GM19035 (cell line): ENCODE data around the gene THOC7.
A peak's percentile ranks its signal among the peaks of the same experiment; 100 is the strongest.

Source experiments
- ATAC-seq: cut with Tn5 transposase; IDR thresholded peaks from one replicate; pipeline ENCODE4 v1.9.1; 2021; ENCODE audit not compliant: unreplicated experiment

Gene THOC7

GRCh38 chr3:63863150-63864007 lies at the start of gene THOC7, which contains the start of gene ATXN7:
TSS of gene THOC7 (minus strand) at chr3:63863805. CDS start at chr3:63863790, 15 bp downstream.
TSS of gene ATXN7 (plus strand) at chr3:63863867. CDS start at chr3:63912599, 48,732 bp downstream.
- ATAC-seq, result peak; percentile 75

- ATAC-seq, result peak; percentile 14
These were observed 49.4 kb upstream of the THOC7 start for GRCh38 chr3:63912768-63913588.

GRCh38 chr3:63911873-63912767 lies 48.5 kb upstream of the THOC7 start, which contains the start of gene SCAANT1:
TSS of gene SCAANT1 (minus strand) at chr3:63912383.
- ATAC-seq, result peak; percentile 74

- ATAC-seq, result no peak
These were observed 47.9 kb upstream of the THOC7 start for GRCh38 chr3:63911509-63911872.

GRCh38 chr3:63910891-63911290 lies 47.3 kb upstream of the THOC7 start:
- no peak for ATAC-seq

GRCh38 chr3:63910001-63910400 lies 46.4 kb upstream of the THOC7 start:
- ATAC-seq, result no peak

GRCh38 chr3:63909431-63909830 lies 45.8 kb upstream of the THOC7 start:
- ATAC-seq, result no peak

GRCh38 chr3:63908776-63909175 lies 45.2 kb upstream of the THOC7 start:
- no peak for ATAC-seq

GRCh38 chr3:63908081-63908736 lies 44.6 kb upstream of the THOC7 start:
- no peak for ATAC-seq

- no peak for ATAC-seq
These were observed 42.4 kb upstream of the THOC7 start for GRCh38 chr3:63905731-63906620.

- ATAC-seq, result no peak
These were observed 36.9 kb upstream of the THOC7 start for GRCh38 chr3:63900459-63900858.

GRCh38 chr3:63900010-63900409 lies 36.4 kb upstream of the THOC7 start:
- no peak for ATAC-seq

GRCh38 chr3:63896332-63897030 lies 32.9 kb upstream of the THOC7 start:
- peak; percentile 71 for ATAC-seq

GRCh38 chr3:63895422-63896189 lies 32.0 kb upstream of the THOC7 start:
- ATAC-seq, result no peak

- ATAC-seq, result no peak
These were observed 29.3 kb upstream of the THOC7 start for GRCh38 chr3:63892773-63893352.

GRCh38 chr3:63891518-63891917 lies 27.9 kb upstream of the THOC7 start:
- no peak for ATAC-seq

- no peak for ATAC-seq
These were observed 23.3 kb upstream of the THOC7 start for GRCh38 chr3:63886858-63887257.

GRCh38 chr3:63880653-63881052 lies 17.0 kb upstream of the THOC7 start:
- no peak for ATAC-seq
